D721Med (cell line): Measurements from ENCODE around the gene BSCL2.

Experiments used
- DNase-seq: peaks from one replicate; pipeline ENCODE4 v3.0.0; 2011; ENCODE audit warnings: low spot score; ENCODE audit not compliant: insufficient read length
- FAIRE-seq: peaks from 2 replicates; lab custom pipeline; 2011; peaks lifted over from hg19 to GRCh38; lab: Jason Lieb, UNC
- CTCF ChIP-seq: IDR thresholded peaks from 2 replicates; pipeline ENCODE4 v1.5.1; 2012; ENCODE audit warnings: mild to moderate bottlenecking, control low read depth; ENCODE audit not compliant: insufficient read depth; ENCODE audit errors: missing control alignments

The BSCL2 gene

GRCh38 chr11:62716206-62716605 is 9.0 kb upstream of the BSCL2 start:
- FAIRE-seq, result no peak
- no peak for DNase-seq
- TF ChIP-seq CTCF, result no peak

- TF ChIP-seq CTCF, result no peak
- no peak for DNase-seq
- no peak for FAIRE-seq
Observed at GRCh38 chr11:62715150-62716130, 8.2 kb upstream of the BSCL2 start.

- no peak for FAIRE-seq
- no peak for DNase-seq
- TF ChIP-seq CTCF, result no peak
Observed at GRCh38 chr11:62713343-62713742, 6.1 kb upstream of the BSCL2 start.

GRCh38 chr11:62712861-62713260 is 5.6 kb upstream of the BSCL2 start:
- FAIRE-seq (no peak), DNase-seq (no peak)
- TF ChIP-seq CTCF, result no peak

- no peak for TF ChIP-seq CTCF
- FAIRE-seq (no peak), DNase-seq (no peak)
Observed at GRCh38 chr11:62712276-62712812, 5.1 kb upstream of the BSCL2 start.

- FAIRE-seq (no peak), DNase-seq (no peak)
- TF ChIP-seq CTCF, result no peak
Observed at GRCh38 chr11:62710001-62710345, 2.7 kb upstream of the BSCL2 start.
